Activated CD8-positive, alpha-beta T cell treated with anti-CD3 and anti-CD28 coated beads for 36 hours (primary cell): ENCODE measurements around the gene PLEKHJ1. TPM values are rescaled to one million over a fixed set of nuclear protein-coding genes. Genes with fewer than 3 reads are reported as not detected.

Source experiments
- ATAC-seq: fragments of 200-7000 bp; cut with Tn5 transposase; one replicate; pipeline ENCODE4 v1.10.0; 2021; ENCODE audit warnings: mild to moderate bottlenecking, moderate library complexity
- CTCF ChIA-PET: fragments of 350-600 bp; sonication (Branson Sonifier 250); formaldehyde crosslinking; loops from one replicate; lab custom pipeline; 2021; ENCODE audit warnings: antibody characterized with exemption; lab: Charles Lee
- POLR2A ChIA-PET: fragments of 350-600 bp; sonication (Branson Sonifier 250); formaldehyde crosslinking; loops from one replicate; lab custom pipeline; 2021; ENCODE audit warnings: antibody characterized with exemption; lab: Charles Lee
- DNase-seq: peaks from one replicate; pipeline ENCODE4 v3.0.0-alpha.2; 2020
- H3K27ac Mint-ChIP-seq: one replicate; pipeline ENCODE4 v1.8.0; 2021; ENCODE audit warnings: mild to moderate bottlenecking, mixed read lengths
- H3K27me3 Mint-ChIP-seq: one replicate; pipeline ENCODE4 v1.8.0; 2021; ENCODE audit warnings: mixed read lengths
- H3K36me3 Mint-ChIP-seq: one replicate; pipeline ENCODE4 v1.8.0; 2021; ENCODE audit warnings: low read depth, mixed read lengths
- H3K4me1 Mint-ChIP-seq: one replicate; pipeline ENCODE4 v1.8.0; 2021; ENCODE audit warnings: low read depth, mixed read lengths
- H3K4me3 Mint-ChIP-seq: one replicate; pipeline ENCODE4 v1.8.0; 2021; ENCODE audit warnings: mild to moderate bottlenecking, moderate library complexity, mixed read lengths
- H3K9me3 Mint-ChIP-seq: one replicate; pipeline ENCODE4 v1.8.0; 2021; ENCODE audit warnings: mixed read lengths
- intact Hi-C: fragments of 100-400 bp; cut with micrococcal nuclease; formaldehyde crosslinking; loops from one replicate; pipeline ENCODE4 v1.10.0; 2022
- total RNA-seq, 2 experiments: library from RNA; stranded (reverse); gene quantifications; one replicate each; pipeline ENCODE4 v1.2.3, GENCODE V29; 2021
- TF ChIP-seq, protein P1 (sequence below): fragments of 200-600 bp; IDR thresholded peaks from one replicate; pipeline ENCODE4 v1.8.0; 2022; ENCODE audit warnings: antibody characterized with exemption, mild to moderate bottlenecking

PLEKHJ1 gene
- total RNA-seq, 2 experiments from 2014 or later: 65.3 to 72.8 TPM

DNA sequence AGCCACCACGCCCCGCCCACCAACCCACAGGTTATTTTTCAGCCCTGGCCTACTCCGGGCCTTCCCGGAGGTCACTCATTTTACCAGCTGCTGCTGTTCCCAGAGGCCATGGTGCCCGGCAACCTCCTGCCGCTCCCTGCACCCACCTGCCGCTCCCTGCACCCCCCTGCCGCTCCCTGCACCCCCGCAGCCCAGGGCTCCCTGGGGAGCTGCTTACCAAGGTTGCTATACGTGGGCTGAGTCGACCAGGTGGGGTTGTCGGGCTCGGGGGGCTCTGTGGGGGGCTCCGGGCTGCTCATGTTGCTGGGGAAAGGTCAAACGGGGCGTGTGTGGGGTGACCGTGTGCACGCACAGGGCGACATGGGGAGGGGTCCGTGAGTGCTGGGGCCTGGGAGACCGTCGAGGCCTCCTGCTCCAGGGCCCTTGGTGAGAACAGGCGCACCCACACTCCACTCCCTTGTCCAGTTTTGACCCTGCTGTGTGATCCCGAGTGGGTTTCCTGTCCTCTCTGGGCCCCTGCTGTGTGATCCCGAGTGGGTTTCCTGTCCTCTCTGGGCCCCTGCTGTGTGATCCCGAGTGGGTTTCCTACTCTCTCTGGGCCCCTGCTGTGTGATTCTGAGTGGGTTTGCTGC lies 44.6 kb upstream of the PLEKHJ1 start:
- no peaks in the 10 kb centered on the region for H3K36me3 Mint-ChIP-seq
- DNase-seq (no peak), ATAC-seq (no peak)
- no peaks in the 10 kb centered on the region for H3K27me3 Mint-ChIP-seq
- CTCF ChIA-PET: no interaction called here
- TF ChIP-seq, protein P1, sequence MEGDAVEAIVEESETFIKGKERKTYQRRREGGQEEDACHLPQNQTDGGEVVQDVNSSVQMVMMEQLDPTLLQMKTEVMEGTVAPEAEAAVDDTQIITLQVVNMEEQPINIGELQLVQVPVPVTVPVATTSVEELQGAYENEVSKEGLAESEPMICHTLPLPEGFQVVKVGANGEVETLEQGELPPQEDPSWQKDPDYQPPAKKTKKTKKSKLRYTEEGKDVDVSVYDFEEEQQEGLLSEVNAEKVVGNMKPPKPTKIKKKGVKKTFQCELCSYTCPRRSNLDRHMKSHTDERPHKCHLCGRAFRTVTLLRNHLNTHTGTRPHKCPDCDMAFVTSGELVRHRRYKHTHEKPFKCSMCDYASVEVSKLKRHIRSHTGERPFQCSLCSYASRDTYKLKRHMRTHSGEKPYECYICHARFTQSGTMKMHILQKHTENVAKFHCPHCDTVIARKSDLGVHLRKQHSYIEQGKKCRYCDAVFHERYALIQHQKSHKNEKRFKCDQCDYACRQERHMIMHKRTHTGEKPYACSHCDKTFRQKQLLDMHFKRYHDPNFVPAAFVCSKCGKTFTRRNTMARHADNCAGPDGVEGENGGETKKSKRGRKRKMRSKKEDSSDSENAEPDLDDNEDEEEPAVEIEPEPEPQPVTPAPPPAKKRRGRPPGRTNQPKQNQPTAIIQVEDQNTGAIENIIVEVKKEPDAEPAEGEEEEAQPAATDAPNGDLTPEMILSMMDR: no peak
- H3K27ac Mint-ChIP-seq: no peak overlapping the region
- POLR2A ChIA-PET: no interaction called here
- intact Hi-C loops: no loop called here
- H3K4me3 Mint-ChIP-seq: no peak overlapping the region
- peaks cover 18% of the 10 kb centered on the region for H3K4me1 Mint-ChIP-seq
- H3K9me3 Mint-ChIP-seq: no peaks in the 10 kb centered on the region

DNA sequence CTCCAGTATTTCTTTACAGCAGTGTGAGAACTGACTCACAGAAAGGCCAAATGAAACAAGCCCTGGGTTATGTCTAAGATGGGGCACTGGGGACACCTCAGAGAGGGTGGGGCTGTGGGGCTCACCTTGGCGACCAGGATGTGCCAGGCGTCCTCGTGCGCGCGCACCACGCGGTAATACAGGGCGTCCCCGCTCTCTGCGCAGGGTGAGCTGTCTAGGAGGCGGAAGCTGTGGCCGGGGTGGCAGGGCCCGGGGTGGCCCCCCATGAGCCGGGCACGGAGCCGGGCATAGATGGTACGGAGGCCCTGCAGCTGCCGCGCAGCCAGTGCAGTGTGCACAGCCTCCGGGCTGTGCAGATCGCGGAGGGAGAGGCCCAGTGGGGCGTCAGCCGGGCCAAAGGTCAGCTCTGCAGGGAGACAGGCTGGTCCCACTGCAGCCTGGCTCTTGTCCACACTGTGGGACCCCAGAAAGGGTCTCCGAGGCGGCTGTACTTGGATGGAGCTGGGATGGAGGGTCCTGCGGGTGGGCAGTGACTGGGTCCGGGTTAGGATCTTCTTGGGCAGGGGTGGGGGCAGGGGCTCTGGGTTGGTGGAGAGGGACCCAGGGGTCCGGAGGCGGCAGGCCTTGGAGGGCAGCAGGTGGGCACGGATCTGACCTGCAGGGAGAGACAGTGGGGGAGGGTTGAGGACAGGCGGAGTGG lies 42.5 kb upstream of the PLEKHJ1 start:
- Mint-ChIP-seq H3K27ac (no peak overlapping the region), H3K4me1 (peaks cover 30% of the 10 kb centered on the region), H3K9me3 (no peaks in the 10 kb centered on the region), H3K27me3 (no peaks in the 10 kb centered on the region), H3K4me3 (no peak overlapping the region), H3K36me3 (peaks cover 12% of the 10 kb centered on the region)
- POLR2A ChIA-PET: interaction anchor here (0.9 to 1.1 kb wide), 2 partner anchors 8 to 135 kb away, joined by 3 to 5 read pairs; no protein-coding TSS in a partner anchor
- DNase-seq (no peak), ATAC-seq (no peak)
- TF ChIP-seq, protein P1: no peak
- CTCF ChIA-PET: interaction anchor here (1.3 kb wide), 1 partner anchor 114 kb away, joined by 3 read pairs; no protein-coding TSS in a partner anchor
- intact Hi-C loops: loop anchor here (5.0 kb wide), 1 partner anchor 114 kb away; no protein-coding TSS in a partner anchor

DNA sequence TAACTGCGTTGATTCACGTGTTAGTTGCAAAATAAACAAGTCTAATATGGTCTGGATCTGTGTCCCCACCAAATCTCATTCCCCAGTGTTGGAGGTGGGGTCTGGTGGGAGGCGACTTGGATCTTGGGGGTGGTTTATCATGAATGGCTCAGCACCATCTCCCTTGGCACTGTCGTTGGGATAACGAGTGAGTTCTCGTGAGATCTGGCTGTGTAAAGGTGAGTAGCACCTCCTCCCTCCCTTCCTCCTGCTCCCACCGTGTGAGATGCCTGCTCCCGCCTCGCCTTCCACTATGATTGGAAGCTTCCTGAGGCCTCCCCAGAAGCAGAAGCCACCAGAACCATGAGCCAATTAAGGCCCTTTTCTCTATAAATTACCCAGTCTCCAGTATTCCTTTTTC lies 41.0 kb upstream of the PLEKHJ1 start:
- Mint-ChIP-seq H3K27me3 (no peaks in the 10 kb centered on the region), H3K9me3 (no peaks in the 10 kb centered on the region), H3K27ac (no peak overlapping the region), H3K36me3 (peaks cover 23% of the 10 kb centered on the region), H3K4me3 (no peak overlapping the region), H3K4me1 (peaks cover 31% of the 10 kb centered on the region)
- POLR2A ChIA-PET: interaction anchor here (0.9 to 11.0 kb wide), 5 partner anchors 12 to 41 kb away, joined by 3 to 102 read pairs (median 4); partner anchors contain the start of genes AMH, JSRP1 and PLEKHJ1
- ATAC-seq (no peak), DNase-seq (no peak)
- intact Hi-C loops: loop anchor here (5.0 kb wide), 1 partner anchor 115 kb away; no protein-coding TSS in a partner anchor
- CTCF ChIA-PET: interaction anchor here (0.9 to 1.0 kb wide), 2 partner anchors 39 to 334 kb away, joined by 3 read pairs; no protein-coding TSS in a partner anchor
- TF ChIP-seq, protein P1: no peak

DNA sequence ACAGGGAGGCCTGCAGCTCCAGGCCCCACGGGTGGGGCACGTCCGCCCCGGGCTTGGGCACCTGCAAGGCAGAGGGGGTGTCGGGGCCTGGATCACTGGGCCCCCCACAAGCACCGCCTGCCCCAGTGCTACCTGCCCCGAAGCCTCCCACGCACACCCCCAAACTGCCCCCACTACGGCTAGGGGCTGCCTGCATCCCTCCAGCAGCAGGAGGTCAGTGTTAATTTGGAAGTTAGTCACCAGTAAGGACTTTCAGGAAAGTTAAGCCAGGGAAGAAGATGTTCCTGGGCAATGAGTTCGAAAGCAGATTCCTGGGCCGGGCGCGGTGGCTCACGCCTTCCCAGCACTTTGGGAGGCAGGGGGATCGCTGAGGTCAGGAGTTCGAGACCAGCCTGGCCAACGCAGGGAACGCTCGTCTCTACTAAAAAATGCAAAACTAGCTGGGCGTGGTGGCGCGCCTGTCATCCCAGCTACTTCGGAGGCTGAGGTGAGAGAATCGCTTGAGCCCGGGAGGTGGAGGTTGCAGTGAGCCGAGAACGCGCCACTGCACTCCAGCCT lies 40.4 kb upstream of the PLEKHJ1 start:
- Mint-ChIP-seq H3K27me3 (no peaks in the 10 kb centered on the region), H3K27ac (no peak overlapping the region), H3K4me1 (peaks cover 29% of the 10 kb centered on the region), H3K9me3 (no peaks in the 10 kb centered on the region), H3K4me3 (no peak overlapping the region), H3K36me3 (peaks cover 28% of the 10 kb centered on the region)
- ATAC-seq (no peak), DNase-seq (no peak)
- POLR2A ChIA-PET: interaction anchor here (0.9 to 11.0 kb wide), 5 partner anchors 12 to 41 kb away, joined by 3 to 102 read pairs (median 4); partner anchors contain the start of genes AMH, JSRP1 and PLEKHJ1
- CTCF ChIA-PET: interaction anchor here (1.0 to 4.9 kb wide), 3 partner anchors 117 to 334 kb away, joined by 3 to 29 read pairs (median 10); no protein-coding TSS in a partner anchor
- intact Hi-C loops: loop anchor here (5.0 kb wide), 1 partner anchor 116 kb away; no protein-coding TSS in a partner anchor
- TF ChIP-seq, protein P1: no peak
